ENCODE measurements around the gene LDLRAD1.
"Not testable (repeated sequence)": the region's sequence is repeated elsewhere in the genome, so short reads cannot be mapped to it uniquely, and the experiment has no call there.

Gene LDLRAD1

GRCh38 chr1:54019562-54020176 is 1.7 kb upstream of the LDLRAD1 start:
- DNase-seq; intact Hi-C loops (cut with DNase I): not testable (repeated sequence)

GRCh38 chr1:54018635-54019034 is 649 bp upstream of the LDLRAD1 start:
- intact Hi-C loops (cut with DNase I): no loop called here

GRCh38 chr1:54016343-54017282 is 1.4 kb downstream of the LDLRAD1 start:
- DNase-seq: no peak
- intact Hi-C loops (cut with DNase I): no loop called here

More at GRCh38 chr1:54018635-54019034, 649 bp upstream of the LDLRAD1 start:
- DNase-seq: peak in 1 of 10 donors; percentile 17

- peak in 1 of 10 donors; percentile 71 for DNase-seq
- intact Hi-C loops (cut with DNase I): no loop called here
Observed at GRCh38 chr1:54014009-54014629, 3.9 kb downstream of the LDLRAD1 start.

- no peak for DNase-seq
- intact Hi-C loops (cut with DNase I): no loop called here
Observed at GRCh38 chr1:54013393-54014008, 4.5 kb downstream of the LDLRAD1 start.

- intact Hi-C loops (cut with DNase I): no loop called here
Observed at GRCh38 chr1:54012863-54013262, 5.1 kb downstream of the LDLRAD1 start.

GRCh38 chr1:54012008-54012325 is 6.0 kb downstream of the LDLRAD1 start:
- intact Hi-C loops (cut with DNase I): no loop called here
- no peak for DNase-seq

More at GRCh38 chr1:54012863-54013262, 5.1 kb downstream of the LDLRAD1 start:
- DNase-seq: no peak

GRCh38 chr1:54011316-54012007 is 6.5 kb downstream of the LDLRAD1 start:
- no peak for DNase-seq
- intact Hi-C loops (cut with DNase I): no loop called here

GRCh38 chr1:54010415-54011117 is 7.4 kb downstream of the LDLRAD1 start:
- intact Hi-C loops (cut with DNase I): no loop called here
- DNase-seq: no peak

GRCh38 chr1:54009406-54009805 is 8.6 kb downstream of the LDLRAD1 start:
- intact Hi-C loops (cut with DNase I): no loop called here
- no peak for DNase-seq

- DNase-seq: no peak
- intact Hi-C loops (cut with DNase I): no loop called here
Observed at GRCh38 chr1:54008876-54009275, 9.1 kb downstream of the LDLRAD1 start.

GRCh38 chr1:54007613-54008012 is 10.4 kb downstream of the LDLRAD1 start:
- DNase-seq: no peak
- intact Hi-C loops (cut with DNase I): no loop called here

GRCh38 chr1:54006508-54006907 is 11.5 kb downstream of the LDLRAD1 start:
- no peak for DNase-seq

GRCh38 chr1:54004481-54005049 is 13.4 kb downstream of the LDLRAD1 start:
- DNase-seq: no peak
- intact Hi-C loops (cut with DNase I): no loop called here

More at GRCh38 chr1:54006508-54006907, 11.5 kb downstream of the LDLRAD1 start:
- intact Hi-C loops (cut with DNase I): no loop called here

- DNase-seq; intact Hi-C loops (cut with DNase I): not testable (repeated sequence)
Observed at GRCh38 chr1:54003750-54004480, 14.1 kb downstream of the LDLRAD1 start.

GRCh38 chr1:54003249-54003646 is 14.7 kb downstream of the LDLRAD1 start:
- intact Hi-C loops (cut with DNase I): no loop called here
- no peak for DNase-seq

GRCh38 chr1:54002544-54003248 is 15.3 kb downstream of the LDLRAD1 start:
- intact Hi-C loops (cut with DNase I): no loop called here
- no peak for DNase-seq

GRCh38 chr1:54001591-54001990 is 16.4 kb downstream of the LDLRAD1 start:
- peak in 1 of 10 donors; percentile 18 for DNase-seq
- intact Hi-C loops (cut with DNase I): no loop called here

Measured in posterior cingulate gyrus (tissue), 11 donors.